Ascending aorta (tissue), 2 donors: Measurements from ENCODE around the gene AOPEP. TPM values are rescaled to one million over a fixed set of nuclear protein-coding genes. Genes with fewer than 3 reads are reported as not detected.
A peak's percentile ranks its signal among the peaks of the same experiment; 100 is the strongest.

ENCODE experiments used
- DNase-seq, 2 donors: peaks; one replicate each; pipeline ENCODE4 v3.0.0-alpha.2; 2019; ENCODE audit warnings: low spot score in 2 of 2
- H3K27ac ChIP-seq, 2 donors: fragments of 200-600 bp; sonication (generic); one replicate each; pipeline ENCODE4 v1.5.1; 2016 to 2017; ENCODE audit warnings: mild to moderate bottlenecking in 1 of 2
- H3K27me3 ChIP-seq: fragments of 200-600 bp; sonication (generic); one replicate; pipeline ENCODE4 v1.5.1; 2017
- H3K36me3 ChIP-seq, 2 donors: fragments of 200-600 bp; sonication (generic); one replicate each; pipeline ENCODE4 v1.5.1; 2016
- H3K4me1 ChIP-seq, 2 donors: fragments of 200-600 bp; sonication (generic); one replicate each; pipeline ENCODE4 v1.5.1; 2016 to 2017; ENCODE audit warnings: mild to moderate bottlenecking in 1 of 2
- H3K4me3 ChIP-seq, 2 donors: fragments of 200-600 bp; sonication (generic); one replicate each; pipeline ENCODE4 v1.5.1; 2016 to 2017; ENCODE audit warnings: mild to moderate bottlenecking in 1 of 2
- H3K9me3 ChIP-seq, 2 donors: fragments of 200-600 bp; sonication (generic); one replicate each; pipeline ENCODE4 v1.5.1; 2016
- intact Hi-C: fragments of 100-400 bp; cut with DNase I; formaldehyde crosslinking; loops from one replicate; pipeline ENCODE4 v1.15.1; 2023
- total RNA-seq: library from RNA; depleted of rRNA; stranded (reverse); fragments of >200 nt; gene quantifications from one replicate; pipeline ENCODE4 v1.1.0, GENCODE V29; 2016
- TF ChIP-seq, protein P1 (sequence below), 3 experiments: fragments of 200-600 bp in 2 of 3; fragments of 450-650 bp in 1 of 3; sonication (generic) in 2 of 3; IDR thresholded peaks; one replicate each; pipeline ENCODE4 v1.5.1; 2016 to 2019; ENCODE audit warnings: antibody characterized with exemption in 3 of 3, mild to moderate bottlenecking in 1 of 3, moderate library complexity in 1 of 3

The AOPEP gene
- total RNA-seq, 1 donor from 2014 or later: 333 TPM

DNA sequence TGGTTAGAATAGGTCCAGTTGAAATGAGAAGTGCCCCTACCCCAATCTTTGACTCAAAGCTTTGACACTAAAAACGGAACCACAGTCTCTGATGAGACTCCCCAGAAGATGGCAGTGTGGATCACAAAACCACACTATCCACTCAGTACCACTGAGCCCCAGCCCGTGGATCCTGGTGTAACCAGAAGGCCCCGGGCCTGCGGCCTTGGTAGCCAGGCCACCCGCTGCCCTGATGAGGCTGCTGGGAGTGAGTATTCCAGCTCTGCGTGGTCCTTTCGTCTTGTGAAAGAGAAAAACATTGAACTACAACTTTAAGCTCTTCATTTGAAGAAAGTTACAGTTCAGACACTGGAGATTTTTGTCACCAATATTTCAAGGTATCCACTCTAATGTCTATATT, 45.0 kb upstream of the AOPEP start:
- no peaks in the 10 kb centered on the region for H3K27me3 ChIP-seq
- intact Hi-C loops: loop anchor here (1.0 to 10.0 kb wide), 5 partner anchors 46 to 450 kb away; partner anchors contain the start of gene AOPEP
- DNase-seq: peak in 1 of 2 donors; percentile 90
- no peak overlapping the region for H3K4me3 ChIP-seq
- H3K27ac ChIP-seq: peak overlapping the region; percentile 27 to 47
- TF ChIP-seq, protein P1, sequence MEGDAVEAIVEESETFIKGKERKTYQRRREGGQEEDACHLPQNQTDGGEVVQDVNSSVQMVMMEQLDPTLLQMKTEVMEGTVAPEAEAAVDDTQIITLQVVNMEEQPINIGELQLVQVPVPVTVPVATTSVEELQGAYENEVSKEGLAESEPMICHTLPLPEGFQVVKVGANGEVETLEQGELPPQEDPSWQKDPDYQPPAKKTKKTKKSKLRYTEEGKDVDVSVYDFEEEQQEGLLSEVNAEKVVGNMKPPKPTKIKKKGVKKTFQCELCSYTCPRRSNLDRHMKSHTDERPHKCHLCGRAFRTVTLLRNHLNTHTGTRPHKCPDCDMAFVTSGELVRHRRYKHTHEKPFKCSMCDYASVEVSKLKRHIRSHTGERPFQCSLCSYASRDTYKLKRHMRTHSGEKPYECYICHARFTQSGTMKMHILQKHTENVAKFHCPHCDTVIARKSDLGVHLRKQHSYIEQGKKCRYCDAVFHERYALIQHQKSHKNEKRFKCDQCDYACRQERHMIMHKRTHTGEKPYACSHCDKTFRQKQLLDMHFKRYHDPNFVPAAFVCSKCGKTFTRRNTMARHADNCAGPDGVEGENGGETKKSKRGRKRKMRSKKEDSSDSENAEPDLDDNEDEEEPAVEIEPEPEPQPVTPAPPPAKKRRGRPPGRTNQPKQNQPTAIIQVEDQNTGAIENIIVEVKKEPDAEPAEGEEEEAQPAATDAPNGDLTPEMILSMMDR (IDR thresholded peaks at IDR 0.05): peak; percentile 67 to 78 (median 76)
- no peaks in the 10 kb centered on the region for H3K36me3 ChIP-seq
- peaks cover 0 to 12% of the 10 kb centered on the region in 2 donors for H3K4me1 ChIP-seq
- no peaks in the 10 kb centered on the region for H3K9me3 ChIP-seq

DNA sequence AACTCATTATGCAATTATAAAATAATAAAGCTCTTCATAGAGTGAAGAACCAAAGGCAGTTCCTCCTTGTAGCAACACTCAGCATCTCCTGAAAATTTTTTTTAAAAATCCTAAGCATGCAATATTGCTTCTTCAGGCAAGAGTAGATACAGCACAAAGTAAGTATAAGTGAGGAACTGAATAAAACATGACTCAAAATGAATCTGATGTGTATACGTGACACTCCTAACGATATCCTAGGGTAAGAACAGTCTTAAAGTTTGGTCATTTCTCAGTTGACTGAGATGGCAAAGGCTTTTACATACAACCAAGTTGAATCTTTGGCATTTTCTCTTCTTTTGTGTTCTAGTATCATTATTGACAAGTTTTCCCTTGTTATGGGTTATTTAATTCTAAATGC, 41.1 kb upstream of the AOPEP start:
- no peak for DNase-seq
- H3K9me3 ChIP-seq: no peaks in the 10 kb centered on the region
- H3K27ac ChIP-seq: no peak overlapping the region
- no peak overlapping the region for H3K4me3 ChIP-seq
- H3K4me1 ChIP-seq: peaks cover 0 to 6% of the 10 kb centered on the region in 2 donors
- intact Hi-C loops: loop anchor here (10.0 kb wide), 1 partner anchor 159 kb away; no protein-coding TSS in a partner anchor
- TF ChIP-seq, protein P1 (IDR thresholded peaks at IDR 0.05): no peak
- H3K27me3 ChIP-seq: no peaks in the 10 kb centered on the region
- H3K36me3 ChIP-seq: no peaks in the 10 kb centered on the region

DNA sequence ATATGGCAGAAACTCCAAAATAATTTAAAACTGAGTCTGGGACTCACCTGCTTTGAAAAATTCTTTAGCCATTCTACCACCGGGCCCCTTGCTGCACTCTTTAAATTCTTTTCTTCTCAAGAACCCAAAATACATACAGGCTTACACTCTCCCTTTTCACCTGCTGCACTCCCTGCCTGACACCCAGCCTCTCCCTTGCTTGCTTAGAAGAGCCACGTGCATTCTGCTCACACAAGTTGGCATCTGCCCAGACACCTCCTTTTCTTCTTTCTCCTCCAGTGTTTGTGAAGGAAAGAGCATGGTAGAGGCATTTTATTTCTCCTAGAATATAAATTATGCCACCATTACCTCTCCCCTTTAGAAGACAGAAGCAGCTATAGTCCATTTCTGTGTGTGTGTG, 39.0 kb upstream of the AOPEP start:
- H3K27ac ChIP-seq: no peak overlapping the region
- no peaks in the 10 kb centered on the region for H3K9me3 ChIP-seq
- DNase-seq: no peak
- no peaks in the 10 kb centered on the region for H3K4me1 ChIP-seq
- H3K36me3 ChIP-seq: no peaks in the 10 kb centered on the region
- intact Hi-C loops: loop anchor here (10.0 kb wide), 1 partner anchor 157 kb away; no protein-coding TSS in a partner anchor
- H3K4me3 ChIP-seq: no peak overlapping the region
- no peaks in the 10 kb centered on the region for H3K27me3 ChIP-seq
- TF ChIP-seq, protein P1 (IDR thresholded peaks at IDR 0.05): no peak

DNA sequence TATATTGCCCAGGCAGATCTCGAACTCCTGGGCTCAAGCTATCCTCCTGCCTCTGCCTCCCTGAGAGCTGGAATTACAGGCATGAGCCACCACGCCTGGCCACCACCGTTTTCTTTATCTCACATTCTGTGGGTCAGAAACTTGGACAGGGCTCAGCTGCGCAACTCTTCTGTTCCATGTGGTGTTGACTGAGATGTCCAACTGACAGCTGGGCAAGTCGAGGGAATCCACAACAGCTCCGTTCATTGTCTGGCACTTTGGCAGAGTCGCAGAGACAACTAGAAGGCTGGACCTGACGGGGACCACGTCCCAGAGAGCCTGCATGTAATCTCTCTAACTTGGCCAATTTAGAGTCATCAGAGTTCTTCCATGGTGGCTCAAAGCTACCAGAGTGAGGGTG, 36.2 kb upstream of the AOPEP start:
- TF ChIP-seq, protein P1 (IDR thresholded peaks at IDR 0.05): no peak
- H3K36me3 ChIP-seq: no peaks in the 10 kb centered on the region
- intact Hi-C loops: no loop called here

DNA sequence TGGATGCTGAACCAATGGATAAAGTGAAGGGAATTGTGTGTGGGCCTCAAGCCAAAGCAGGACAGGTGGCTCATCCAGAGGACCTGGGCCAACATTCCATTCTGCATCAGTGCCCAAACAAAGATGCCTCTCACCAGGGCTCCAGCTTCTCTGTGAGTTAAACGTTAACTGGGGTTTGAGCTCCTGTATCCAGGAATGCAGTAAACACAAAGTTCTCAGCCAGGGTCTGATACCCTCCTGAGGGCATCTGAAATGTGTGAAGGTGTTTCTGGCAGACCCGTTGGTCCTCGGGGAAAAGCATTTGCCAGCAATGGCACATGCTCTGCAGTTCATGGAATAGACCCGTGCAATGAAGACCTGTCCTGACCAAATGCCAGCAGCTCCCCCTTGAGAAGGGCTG, 33.9 kb upstream of the AOPEP start:
- Histone ChIP-seq H3K36me3 (no peaks in the 10 kb centered on the region), H3K4me1 (no peaks in the 10 kb centered on the region), H3K27me3 (no peaks in the 10 kb centered on the region), H3K9me3 (no peaks in the 10 kb centered on the region), H3K27ac (no peak overlapping the region), H3K4me3 (no peak overlapping the region)
- intact Hi-C loops: no loop called here
- TF ChIP-seq, protein P1 (IDR thresholded peaks at IDR 0.05): no peak
- DNase-seq: no peak

More for the DNA sequence above, 36.2 kb upstream of the AOPEP start:
- Histone ChIP-seq H3K9me3 (no peaks in the 10 kb centered on the region), H3K27ac (no peak overlapping the region), H3K4me3 (no peak overlapping the region), H3K4me1 (no peaks in the 10 kb centered on the region), H3K27me3 (no peaks in the 10 kb centered on the region)
- no peak for DNase-seq
